AG04449 (cell line): ENCODE measurements around the gene SLC30A7.

Source experiments
- CTCF ChIA-PET: fragments of 350-600 bp; formaldehyde crosslinking; extraction: SDS; loops from one replicate; lab custom pipeline; 2021; ENCODE audit warnings: antibody characterized with exemption; lab: Yijun Ruan, JAX
- POLR2A ChIA-PET: fragments of 400-600, 350-600 bp; formaldehyde crosslinking; extraction: SDS; loops from one replicate; lab custom pipeline; 2020; ENCODE audit warnings: antibody characterized with exemption, inconsistent platforms; lab: Yijun Ruan, JAX
- DNase-seq: peaks from one replicate; pipeline ENCODE4 v3.0.0-alpha.2; 2010; ENCODE audit warnings: low read depth, low spot score
- H3K4me3 ChIP-seq: 2 replicates; pipeline ENCODE4 v1.5.1; 2011; ENCODE audit warnings: low read depth, mild to moderate bottlenecking, control low read depth, low read length
- CTCF ChIP-seq: IDR thresholded peaks from one replicate; pipeline ENCODE4 v1.5.1; 2011; ENCODE audit warnings: mild to moderate bottlenecking, moderate library complexity, low read length, control low read depth, inconsistent platforms; ENCODE audit not compliant: insufficient read depth; ENCODE audit errors: missing control alignments

Gene SLC30A7

GRCh38 chr1:101005183-101005582, 109.3 kb downstream of the SLC30A7 start:
- TF ChIP-seq CTCF: no peak
- DNase-seq: no peak
- ChIA-PET POLR2A (no interaction called here), CTCF (interaction anchor here (0.8 to 1.1 kb wide), 3 partner anchors 14 to 283 kb away, joined by 3 to 4 read pairs (median 3); no protein-coding TSS in a partner anchor)
- no peak overlapping the region for H3K4me3 ChIP-seq

DNA sequence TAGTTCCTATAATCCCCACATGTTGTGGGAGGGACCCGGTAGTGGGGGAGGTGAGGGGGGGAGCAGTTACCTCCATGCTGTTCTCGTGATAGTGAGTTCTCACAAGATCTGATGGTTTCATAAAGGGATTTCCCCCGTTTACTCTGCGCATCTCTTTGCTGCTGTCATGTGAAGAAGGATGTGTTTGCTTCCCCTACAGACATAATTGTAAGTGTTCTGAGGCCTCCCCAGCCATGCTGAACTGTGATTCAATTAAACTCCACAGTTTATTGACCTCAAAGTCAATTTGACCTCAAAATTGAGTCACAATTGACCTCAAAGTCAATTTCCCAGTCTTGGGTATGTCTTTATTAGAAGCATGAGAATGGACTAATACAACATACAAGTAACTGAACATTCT, 110.0 kb downstream of the SLC30A7 start:
- ChIA-PET CTCF (no interaction called here), POLR2A (no interaction called here)
- H3K4me3 ChIP-seq: no peak overlapping the region
- no peak for DNase-seq
- TF ChIP-seq CTCF: no peak

DNA sequence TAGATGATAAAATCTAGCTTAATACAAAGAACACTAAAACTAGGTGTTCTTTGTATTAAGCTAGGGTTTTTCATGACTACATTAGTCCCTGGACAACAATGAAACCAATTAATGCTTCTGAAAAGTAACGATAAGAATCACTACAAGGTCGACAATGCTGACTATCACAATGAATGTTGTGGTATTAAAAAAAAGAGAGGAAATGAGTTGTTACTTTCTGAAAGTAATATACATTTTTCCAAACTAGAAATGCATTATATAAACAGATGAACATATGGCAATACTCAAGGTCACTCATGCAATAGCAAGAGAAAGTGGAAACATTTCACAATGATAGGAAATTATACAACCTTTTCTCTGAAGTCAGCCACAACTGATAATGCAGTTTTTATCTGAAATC, 110.7 kb downstream of the SLC30A7 start:
- DNase-seq: no peak
- ChIA-PET CTCF (no interaction called here), POLR2A (no interaction called here)
- no peak for TF ChIP-seq CTCF
- no peak overlapping the region for H3K4me3 ChIP-seq

DNA sequence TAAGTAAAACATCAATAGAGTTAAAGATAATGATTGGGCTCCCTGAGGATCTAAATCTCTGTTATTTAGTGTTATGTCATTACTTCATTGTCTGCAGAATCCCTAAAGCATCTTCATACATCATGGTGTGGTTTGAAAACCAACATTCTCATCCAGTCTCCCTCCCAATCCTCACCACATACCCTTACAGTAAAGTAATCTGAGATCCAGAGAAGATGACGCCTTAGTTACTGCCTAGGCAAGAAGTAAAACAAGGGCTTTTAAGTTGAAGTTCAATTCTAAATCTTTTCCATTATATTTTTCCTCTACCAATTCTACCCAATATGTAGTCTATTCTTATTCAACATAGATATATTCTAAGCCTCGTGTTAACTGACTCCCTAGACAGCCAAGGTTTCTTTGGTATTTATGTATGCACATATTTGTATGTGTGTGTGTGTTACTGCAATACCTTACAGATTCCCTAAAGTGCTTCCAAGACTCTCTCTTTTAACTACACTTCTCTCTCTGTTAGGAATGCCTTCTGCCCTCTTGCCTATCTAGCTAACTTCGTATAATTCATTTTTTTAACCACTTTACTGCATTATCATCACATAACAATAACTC, 112.4 kb downstream of the SLC30A7 start:
- no peak for DNase-seq
- CTCF ChIA-PET: no interaction called here
- no peak for TF ChIP-seq CTCF
- POLR2A ChIA-PET: no interaction called here
- no peak overlapping the region for H3K4me3 ChIP-seq

- no peak for TF ChIP-seq CTCF
- ChIA-PET CTCF (interaction anchor here (1.6 kb wide), 1 partner anchor 275 kb away, joined by 7 read pairs; no protein-coding TSS in a partner anchor), POLR2A (no interaction called here)
- DNase-seq: no peak
- H3K4me3 ChIP-seq: no peak overlapping the region
Observed at GRCh38 chr1:101013776-101014175, 117.9 kb downstream of the SLC30A7 start.

DNA sequence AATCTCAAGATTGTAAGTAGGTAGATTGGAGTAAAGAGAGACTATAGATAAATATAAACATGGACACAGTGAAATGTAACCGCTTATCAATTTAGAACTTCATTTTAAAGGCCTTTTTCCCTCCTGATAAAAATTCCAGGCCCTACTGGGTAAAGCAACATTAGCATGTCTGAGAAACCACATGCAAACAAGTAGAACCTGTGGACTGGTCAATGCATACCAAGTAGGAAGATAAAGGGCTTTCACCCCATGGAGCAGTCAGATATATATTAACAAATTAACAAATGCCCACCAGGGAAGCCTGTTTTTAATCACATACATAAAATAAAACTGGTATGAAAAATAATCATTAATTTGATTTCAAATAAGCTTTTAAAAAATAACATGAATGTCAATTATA, 121.6 kb downstream of the SLC30A7 start:
- ChIA-PET POLR2A (no interaction called here), CTCF (no interaction called here)
- TF ChIP-seq CTCF: no peak
- DNase-seq: no peak
- no peak overlapping the region for H3K4me3 ChIP-seq
